Measurements from ENCODE around the gene RUSF1.
"Not testable (repeated sequence)": the region's sequence is repeated elsewhere in the genome, so short reads cannot be mapped to it uniquely, and the experiment has no call there.

RUSF1 gene

DNA sequence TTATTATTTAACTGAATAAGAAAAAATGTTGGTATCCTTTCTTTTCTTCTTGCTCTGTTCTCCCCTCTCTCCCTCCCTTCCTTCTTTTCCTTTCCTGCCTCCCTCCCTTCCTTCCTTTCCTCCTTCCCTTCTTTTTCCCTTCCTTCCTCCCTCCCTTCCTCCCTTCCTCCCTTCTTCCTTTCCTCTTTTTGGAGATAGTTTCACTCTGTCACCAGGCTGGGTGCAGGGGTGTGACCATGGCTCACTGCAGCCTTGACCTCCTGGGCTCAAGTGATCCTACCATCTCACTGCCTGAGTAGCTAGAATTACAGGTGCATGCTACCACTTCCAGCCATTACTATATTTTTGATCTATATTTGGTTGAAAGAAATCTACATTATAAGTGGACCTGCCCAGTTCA is 5.7 kb upstream of the RUSF1 start:
- no peak for DNase-seq

DNA sequence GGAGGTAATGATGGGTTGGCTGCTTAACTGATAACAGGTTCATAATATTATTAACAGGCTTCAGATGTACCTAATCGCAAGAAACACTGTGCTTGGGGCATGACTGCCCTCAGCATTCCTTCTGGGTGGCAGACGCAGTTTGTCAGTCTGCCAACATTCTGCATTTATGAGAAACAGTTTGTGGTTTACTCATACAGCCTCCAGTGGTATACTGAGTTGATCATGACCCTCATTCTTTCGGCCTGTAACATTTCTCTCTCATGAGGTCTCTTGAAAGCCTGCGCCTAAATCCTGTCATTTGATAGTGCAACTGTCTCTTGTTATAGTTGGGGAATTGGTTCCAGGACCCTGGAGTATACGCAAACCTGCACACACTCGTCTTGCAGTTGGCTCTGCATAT is 4.9 kb upstream of the RUSF1 start:
- DNase-seq: no peak

DNA sequence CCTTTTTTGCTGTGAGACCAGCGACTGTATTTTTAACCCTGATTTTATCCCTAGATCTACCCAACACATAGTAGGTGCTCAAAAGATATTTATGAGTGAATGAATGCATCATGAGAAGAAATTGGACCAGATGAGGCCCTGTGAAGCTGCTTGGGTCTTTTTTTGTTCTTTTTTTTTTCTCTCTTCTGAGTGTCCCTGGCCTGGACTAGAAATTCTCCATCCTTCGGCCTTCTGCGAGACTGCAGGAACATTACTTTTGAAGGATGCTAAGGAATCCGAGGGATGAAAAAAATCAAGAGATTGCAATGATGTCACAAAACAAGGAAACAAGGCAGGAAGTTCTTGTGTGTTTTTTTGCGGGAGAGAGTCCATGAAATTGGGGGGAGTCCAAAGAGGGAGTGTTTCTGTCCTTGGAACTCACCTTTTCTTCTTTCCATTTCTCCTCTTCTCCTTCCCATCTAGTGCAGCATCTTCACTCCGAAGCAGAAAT is 560 bp upstream of the RUSF1 start:
- no peak for DNase-seq

DNA sequence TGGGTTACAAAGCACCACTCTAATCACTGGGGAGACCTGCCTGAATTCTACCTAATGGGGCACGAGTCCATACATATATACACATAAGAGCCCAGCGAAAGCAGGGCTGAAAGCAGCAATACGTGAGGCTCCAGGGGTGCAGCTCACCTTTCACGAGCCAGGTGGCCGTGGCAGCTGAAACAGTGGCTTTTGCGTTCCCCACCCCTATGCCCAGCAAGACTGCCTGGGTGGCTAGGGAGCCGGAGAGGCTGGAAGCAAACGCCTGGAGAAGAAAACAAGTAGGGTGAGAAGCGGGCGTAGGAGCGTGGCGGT is 618 bp downstream of the RUSF1 start:
- no peak for DNase-seq

DNA sequence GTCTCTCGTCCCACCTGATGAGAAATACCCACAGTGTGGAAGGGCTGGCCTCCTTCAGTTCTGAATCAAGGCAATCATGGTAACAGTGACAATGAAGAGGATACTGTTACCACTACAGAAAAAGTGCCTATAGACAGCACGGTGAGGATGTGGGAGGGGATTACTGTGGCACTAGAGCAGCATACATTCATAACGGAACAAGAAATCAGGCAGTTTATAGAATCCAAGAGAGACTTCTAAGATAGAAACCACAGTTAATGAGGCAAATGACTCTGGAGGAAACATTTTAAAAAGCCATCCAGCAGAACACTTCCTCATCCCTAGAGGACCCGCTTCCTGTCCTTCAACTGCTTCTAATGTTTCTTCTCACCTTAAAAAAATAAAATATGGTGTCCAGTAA is 2.7 kb downstream of the RUSF1 start:
- DNase-seq: no peak

DNA sequence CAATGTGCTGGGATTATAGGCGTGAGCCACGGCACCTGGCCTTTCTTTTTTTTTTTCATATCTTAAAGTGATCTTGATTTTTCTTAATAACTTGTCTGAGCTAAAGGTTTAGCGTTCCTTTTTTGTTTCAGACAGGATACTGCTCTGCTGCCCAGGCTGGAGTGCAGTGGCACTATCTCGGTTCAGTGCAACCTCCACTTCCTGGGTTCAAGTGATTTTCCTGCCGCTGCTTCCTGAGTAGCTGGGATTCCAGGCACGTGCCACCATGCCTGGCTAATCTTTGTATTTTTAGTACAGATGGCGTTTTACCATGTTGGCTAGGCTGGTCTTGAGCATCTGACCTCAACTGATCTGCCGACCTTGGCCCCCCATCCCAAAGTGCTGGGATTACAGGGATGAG is 4.0 kb downstream of the RUSF1 start:
- no peak for DNase-seq

DNA sequence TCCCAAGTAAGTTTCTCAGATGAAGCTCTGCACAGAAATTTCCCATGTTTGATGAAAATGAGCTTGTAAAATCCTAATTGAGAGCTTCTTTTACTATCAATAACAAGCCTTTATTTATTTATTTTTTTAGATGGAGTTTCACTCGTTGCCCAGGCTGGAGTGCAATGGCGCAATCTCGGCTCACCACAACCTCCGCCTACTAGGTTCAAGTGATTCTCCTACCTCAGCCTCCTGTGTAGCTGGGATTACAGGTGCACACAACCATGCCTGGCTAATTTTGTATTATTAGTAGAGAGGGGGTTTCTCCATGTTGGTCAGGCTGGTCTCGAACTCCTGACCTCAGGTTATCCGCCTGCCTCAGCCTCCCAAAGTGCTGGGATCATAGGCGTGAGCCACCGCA is 4.6 kb downstream of the RUSF1 start:
- not testable (repeated sequence) for DNase-seq

DNA sequence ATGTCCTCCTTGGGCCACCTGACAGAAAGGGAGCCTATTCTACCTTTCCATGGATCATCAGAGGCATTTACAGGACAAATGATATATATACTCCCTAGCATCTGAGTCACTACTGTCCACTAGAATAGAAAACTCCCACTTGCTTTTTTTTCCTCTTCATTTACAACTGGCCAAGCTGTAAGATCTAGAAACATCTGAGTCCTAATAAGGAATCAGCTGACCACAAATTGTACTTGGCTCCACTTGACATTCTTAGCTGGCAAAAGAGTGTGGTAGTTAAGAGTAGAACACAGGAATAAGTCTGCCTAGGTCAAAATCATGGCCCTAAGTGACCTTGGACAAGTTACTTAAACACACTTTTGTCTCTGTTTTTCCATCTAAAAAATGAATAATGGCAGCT is 5.2 kb downstream of the RUSF1 start:
- no peak for DNase-seq

DNA sequence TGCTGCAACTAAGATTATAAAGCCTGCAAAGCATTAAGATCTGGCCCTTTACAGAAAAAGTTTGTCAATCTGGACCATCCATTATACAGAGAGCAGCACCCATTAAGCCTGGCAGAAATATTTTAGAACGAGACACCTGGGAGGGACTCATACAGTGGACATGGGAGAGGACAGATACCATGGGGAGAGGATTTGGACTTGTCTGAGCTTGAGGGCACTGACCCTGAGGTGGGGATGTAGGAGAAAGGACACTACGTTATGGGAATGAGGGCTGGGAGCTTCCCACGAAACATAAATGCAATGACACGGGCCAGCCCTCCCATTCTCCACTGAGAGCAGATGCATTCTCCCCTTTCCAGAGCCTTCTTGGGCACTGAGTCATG is 6.2 kb downstream of the RUSF1 start:
- no peak for DNase-seq

DNA sequence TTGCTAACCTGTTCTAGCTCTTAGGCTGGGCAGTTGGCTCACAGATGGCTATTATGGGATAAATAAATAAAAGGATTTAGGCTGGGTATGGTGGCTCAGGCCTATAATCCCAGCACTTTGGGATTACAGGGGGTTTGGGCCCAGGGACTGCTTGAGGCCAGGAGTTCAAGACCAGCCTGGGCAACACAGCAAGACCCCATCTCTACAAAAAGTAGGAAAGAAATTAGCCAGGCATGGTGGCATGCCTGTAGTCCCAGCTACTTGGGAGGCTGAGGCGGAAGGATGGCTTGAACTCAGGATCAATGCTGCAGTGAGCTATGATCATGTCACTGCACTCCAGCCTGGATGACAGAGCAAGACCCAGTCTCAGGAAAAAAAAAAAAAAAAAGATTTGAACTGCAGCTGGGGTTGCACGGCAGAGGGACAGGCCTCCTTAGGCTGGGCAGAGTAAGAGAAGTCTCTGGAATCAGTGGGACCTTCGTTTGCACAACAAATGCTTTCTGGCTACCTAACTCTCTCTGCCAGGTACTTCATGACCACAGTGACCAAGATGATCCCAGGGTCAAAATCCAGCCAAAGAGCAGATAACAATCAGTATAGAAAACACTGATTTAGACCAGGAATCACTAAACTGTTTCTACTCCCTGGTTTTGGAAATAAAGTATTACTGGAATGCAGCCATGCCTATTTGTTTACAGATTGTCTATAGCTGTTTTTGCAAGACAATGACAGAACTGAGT is 6.8 kb downstream of the RUSF1 start:
- no peak for DNase-seq

DNA sequence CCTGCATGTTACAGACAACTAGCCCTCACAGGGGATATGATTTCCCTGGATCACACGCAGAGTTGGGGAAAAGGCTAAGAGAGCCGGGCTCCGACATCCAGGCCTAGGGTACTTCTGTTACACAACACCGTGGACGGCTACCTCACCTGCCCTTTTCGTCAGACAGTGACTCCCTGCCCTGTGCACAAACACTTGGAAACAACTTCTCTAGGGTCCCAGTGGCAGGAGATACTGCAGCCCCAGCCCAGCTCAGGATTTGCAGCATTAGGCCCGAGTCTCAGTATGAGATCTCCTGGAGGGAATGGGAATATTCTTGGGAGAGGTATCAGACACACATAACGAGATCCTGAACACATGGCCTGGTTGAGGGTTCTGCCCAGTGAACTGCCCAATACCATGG is 8.3 kb downstream of the RUSF1 start:
- no peak for DNase-seq

DNA sequence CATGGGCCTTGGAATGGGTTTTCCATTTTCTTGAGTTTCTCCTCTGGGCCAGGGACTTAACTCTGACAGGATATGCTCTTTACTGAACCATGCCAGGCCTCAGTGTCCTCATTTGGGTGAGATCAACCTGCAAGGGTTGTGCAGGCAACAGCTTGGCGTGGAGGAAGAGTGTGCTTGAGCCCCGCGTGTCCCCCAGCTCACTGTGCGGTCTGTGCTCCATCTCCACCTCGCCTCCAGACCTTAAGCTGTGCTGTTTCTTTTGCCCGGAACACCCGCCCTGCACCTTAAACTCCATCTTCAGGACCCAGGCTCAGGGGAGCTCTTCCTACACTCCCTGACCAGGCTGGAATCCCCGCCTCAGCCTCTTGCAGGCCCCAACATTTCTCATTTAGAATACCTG is 9.7 kb downstream of the RUSF1 start:
- no peak for DNase-seq

DNA sequence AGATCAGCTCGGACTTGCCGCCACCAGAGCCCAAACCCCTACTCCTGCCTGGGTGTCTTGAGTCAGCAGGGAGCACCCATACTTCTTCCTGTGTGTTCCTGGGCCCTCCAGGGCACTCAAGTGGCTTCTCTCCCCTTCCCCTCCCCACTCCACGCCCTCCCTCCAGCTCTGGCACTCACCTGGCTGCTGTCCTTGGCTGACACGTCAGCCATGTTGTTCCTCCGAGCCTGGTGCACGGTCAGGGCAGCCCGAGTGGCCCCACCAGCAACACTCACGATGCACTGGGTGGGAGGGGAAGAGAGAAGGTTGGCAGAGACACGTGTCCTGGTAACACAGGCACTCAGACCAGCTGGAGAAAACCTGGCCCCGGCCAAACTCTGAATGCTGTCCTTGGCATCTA is 11.5 kb downstream of the RUSF1 start:
- no peak for DNase-seq

DNA sequence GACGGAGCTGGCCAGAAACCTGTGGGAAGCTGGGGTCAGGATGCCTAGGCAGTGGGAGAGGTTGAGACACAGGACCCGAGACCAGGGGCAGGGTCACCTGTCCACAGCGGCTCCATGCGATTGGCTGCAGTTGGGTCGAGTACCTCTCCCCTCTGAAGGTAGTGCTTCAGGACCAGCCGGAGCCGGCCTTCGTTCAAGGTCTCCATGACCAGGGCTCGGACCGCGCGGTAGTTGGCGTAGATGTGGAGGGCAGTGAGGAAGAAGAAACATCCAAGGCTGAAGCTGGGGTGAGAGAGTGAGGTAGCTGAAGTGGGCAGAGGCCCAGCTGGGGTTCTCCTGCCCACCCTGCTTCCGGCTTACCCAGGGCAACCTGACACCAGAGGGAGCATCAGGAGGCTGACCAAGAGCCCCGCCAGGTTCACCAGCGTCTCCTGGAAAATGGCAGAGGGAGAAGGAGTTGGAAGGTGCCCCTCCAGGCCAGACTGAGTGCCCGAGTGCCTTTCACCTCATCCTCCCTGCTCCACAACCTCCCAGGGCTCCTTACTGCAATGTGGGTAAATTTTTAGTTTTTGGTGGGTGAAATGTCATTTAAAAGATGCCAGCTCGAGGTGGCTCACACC is 14.6 kb downstream of the RUSF1 start:
- DNase-seq: no peak

DNA sequence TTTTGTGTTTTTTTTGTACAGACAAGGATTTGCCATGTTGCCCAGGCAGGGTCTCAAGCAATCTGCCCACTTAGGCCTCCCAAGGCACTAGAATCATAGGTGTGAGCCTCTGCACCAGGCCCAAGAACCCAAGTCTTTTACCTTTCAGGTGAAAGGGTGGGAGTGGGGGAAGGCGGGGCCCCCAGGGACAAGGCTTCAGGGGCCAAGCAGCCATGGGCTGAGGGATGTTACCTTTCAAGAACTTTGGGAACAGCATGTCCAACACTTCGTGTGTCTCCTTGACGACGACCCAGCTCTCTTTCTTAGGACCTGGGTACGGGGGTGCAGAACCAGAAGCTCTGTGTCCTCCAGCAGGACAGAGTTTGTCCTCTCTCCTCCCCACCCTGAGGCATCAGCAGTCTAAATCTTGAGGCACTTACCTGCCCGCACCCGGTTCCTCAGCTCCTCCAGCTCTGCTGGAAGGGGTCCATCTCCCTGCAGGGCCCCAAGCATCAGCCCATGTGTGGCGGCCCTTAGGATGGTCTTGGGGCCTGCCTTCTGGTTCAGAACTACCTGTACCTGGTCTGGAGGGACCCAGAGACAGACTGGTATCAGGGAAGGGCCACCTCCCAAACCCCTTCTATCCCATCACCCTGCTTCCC is 16.3 kb downstream of the RUSF1 start:
- DNase-seq: no peak

DNA sequence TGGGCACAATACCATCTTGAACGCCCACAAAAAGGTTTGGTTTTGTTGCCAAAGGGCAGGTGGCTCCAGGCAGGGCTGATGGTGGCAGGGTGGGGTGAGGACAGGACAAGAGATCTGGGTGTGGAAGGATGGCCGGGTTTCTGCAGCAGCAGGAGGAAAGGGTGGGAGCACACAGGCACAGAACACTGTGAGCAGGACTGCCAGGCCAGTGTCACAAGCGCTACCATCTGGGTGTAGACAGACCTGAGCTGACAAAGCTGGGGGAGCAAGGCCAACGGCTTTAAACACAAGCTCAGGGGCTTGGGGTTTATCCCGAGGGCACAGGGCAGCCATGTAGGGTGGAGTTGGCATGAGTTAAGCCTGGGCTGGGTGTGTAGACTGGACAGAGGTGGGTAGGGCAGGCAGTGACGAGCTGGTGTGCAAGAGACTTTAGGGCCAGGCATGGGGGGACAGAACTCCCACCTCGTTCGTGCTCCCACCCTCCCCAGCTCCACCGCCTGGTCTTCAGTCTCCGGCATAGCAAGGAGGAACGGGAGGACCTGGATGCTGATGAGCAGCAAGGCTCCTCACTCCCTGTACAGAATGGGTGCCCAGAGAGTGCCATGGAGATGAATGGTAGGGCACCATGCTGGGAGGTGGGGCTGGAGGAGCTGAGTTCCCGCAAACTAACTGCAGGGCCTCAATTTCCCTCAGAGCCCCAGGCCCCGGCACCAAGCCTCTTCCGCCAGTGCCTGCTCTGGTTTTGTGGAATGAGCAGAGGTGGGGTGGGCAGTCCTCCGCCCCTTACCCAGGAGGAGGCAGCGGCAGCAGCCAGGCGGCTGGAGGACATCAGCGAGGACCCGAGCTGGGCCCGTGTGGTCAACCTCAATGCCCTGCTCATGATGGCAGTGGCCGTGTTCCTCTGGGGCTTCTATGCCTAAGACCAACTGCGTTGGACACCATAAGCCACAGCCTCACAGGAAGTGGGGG is 18.3 kb downstream of the RUSF1 start:
- DNase-seq: no peak

DNA sequence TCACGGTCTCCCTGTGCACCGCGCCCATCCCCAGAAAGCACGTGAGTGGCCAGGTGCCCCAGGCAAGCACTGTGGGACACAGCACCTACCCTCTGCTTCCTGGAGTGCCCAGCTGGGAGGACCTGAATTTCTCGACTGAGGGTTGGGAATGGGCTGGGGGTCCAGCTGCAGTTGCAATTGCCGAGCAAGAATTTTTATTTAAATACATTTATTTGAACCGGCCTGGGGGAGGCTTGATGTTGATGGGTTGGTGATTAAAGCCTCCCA is 19.0 kb downstream of the RUSF1 start:
- no peak for DNase-seq

DNA sequence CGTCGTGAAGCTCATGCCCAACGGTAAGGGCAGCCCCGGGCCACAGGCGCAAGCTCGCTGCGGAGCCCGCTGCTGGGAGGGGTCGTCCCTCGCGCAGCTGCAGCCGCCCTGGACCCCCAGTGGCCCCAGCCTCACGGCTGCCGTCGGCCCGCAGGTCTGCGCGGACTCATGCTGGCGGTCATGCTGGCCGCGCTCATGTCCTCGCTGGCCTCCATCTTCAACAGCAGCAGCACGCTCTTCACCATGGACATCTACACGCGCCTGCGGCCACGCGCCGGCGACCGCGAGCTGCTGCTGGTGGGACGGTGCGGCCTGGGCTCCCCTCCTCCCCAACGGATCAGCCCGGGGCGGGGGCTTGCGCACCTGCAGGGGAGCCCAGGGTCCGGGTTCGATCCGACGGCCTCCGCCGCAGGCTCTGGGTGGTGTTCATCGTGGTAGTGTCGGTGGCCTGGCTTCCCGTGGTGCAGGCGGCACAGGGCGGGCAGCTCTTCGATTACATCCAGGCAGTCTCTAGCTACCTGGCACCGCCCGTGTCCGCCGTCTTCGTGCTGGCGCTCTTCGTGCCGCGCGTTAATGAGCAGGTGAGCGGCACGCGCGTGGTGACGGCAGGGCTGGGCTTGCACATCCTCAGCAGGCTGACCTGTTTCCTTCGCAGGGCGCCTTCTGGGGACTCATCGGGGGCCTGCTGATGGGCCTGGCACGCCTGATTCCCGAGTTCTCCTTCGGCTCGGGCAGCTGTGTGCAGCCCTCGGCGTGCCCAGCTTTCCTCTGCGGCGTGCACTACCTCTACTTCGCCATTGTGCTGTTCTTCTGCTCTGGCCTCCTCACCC is 19.5 kb downstream of the RUSF1 start:
- no peak for DNase-seq

DNA sequence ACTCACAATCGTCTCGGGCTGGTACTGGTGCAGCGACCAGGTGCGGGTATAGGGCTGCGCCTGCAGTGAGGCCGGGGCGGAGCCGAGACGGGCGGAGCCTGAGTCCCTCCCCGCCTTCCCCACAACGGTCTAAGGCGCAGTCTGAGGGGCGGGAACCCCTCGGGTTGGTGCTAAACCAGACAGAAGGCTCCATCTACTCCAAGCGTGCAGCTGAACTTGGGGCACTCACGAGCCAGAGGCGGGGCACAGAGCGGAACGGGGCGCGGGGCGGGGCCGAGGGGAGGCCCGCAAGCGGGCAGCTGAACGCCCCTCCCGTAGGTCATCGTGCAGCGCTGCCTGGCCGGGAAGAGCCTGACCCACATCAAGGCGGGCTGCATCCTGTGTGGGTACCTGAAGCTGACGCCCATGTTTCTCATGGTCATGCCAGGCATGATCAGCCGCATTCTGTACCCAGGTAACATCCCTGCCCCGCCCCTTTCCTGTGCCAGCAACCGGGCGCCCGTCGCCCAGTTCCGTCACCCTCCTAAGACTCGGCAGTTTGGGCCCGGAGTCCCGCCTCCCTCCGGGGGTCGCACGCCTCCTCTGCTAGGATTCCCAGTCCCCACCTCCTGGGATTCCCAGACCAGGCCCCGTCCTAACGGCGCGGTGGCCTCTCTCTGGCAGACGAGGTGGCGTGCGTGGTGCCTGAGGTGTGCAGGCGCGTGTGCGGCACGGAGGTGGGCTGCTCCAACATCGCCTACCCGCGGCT is 20.3 kb downstream of the RUSF1 start:
- DNase-seq: peak; percentile 84

DNA sequence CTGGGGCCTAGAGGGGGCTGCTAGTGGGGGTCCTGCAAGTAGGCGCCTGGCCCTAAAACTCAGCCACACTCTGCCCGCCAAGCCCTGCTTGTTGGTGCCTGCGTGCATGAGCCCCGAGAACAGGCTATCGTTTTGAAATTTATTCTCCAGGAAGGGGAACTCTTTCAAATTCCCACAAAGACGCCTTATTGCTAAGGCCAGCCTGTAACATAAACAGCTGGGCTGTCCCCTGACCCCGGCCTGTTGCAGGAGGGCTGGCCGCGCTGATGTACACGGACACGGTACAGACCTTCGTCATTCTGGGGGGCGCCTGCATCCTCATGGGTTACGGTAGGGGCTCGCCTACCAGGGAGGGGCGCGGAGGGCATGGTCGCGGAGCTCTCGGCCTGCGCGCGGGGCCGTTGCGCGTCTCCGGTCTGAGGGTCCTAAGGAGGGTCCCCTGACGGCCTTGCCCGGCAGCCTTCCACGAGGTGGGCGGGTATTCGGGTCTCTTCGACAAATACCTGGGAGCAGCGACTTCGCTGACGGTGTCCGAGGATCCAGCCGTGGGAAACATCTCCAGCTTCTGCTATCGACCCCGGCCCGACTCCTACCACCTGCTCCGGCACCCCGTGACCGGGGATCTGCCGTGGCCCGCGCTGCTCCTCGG is 21.0 kb downstream of the RUSF1 start:
- no peak for DNase-seq

DNA sequence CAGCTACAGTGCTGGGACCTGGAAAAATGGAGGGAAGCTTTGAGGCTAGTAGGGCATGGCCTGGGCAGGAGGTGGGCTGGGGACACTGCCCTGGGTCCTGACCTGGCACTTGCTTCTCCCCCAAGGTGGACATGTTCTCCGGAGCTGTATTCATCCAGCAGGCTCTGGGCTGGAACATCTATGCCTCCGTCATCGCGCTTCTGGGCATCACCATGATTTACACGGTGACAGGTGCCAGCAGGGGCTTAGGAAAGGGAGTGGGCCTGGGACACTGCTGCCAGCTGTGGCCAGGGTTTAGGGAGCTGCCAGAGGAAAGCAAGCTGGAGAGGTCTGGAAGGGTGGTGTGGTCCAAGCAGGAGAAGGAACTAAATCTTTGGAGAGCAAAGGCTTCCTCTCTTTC is 22.1 kb downstream of the RUSF1 start:
- DNase-seq: no peak

All from CD4-positive, alpha-beta T cell treated with Interleukin-21 for 1 hour (primary cell).